ENCODE results near the gene SLC4A8. TPM values are rescaled to one million over a fixed set of nuclear protein-coding genes. Genes with fewer than 3 reads are reported as not detected.
"Not testable (repeated sequence)": the region's sequence is repeated elsewhere in the genome, so short reads cannot be mapped to it uniquely, and the experiment has no call there.

SLC4A8 gene
- total RNA-seq, 2 donors from 2014 or later: 0.28 to 1.1 TPM

DNA sequence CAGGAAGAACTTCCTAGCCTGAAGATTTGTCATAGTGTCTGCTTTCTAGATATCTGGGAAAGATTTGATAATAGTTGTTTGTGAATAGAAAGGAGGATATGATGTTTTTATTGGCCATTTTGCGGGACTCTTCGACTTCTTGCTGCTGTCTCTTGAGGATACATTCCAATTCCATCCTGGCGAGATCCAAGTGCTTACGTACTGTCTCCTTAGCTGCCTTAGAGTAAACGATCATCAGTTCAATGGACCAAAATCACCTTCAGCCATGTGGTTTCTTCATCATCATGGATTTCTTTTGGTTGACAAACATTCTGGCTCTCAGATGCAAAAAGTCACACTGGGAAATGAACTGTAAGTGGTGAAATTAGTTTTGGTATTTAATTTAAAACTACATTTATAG lies 83.7 kb downstream of the SLC4A8 start:
- DNase-seq (ENCODE audit: low spot score): no peak
- no peak overlapping the region for H3K4me3 ChIP-seq
- no peaks in the 10 kb centered on the region for H3K9me3 ChIP-seq
- H3K27ac ChIP-seq: no peak overlapping the region
- H3K27me3 ChIP-seq: no peaks in the 10 kb centered on the region
- TF ChIP-seq, protein P1, sequence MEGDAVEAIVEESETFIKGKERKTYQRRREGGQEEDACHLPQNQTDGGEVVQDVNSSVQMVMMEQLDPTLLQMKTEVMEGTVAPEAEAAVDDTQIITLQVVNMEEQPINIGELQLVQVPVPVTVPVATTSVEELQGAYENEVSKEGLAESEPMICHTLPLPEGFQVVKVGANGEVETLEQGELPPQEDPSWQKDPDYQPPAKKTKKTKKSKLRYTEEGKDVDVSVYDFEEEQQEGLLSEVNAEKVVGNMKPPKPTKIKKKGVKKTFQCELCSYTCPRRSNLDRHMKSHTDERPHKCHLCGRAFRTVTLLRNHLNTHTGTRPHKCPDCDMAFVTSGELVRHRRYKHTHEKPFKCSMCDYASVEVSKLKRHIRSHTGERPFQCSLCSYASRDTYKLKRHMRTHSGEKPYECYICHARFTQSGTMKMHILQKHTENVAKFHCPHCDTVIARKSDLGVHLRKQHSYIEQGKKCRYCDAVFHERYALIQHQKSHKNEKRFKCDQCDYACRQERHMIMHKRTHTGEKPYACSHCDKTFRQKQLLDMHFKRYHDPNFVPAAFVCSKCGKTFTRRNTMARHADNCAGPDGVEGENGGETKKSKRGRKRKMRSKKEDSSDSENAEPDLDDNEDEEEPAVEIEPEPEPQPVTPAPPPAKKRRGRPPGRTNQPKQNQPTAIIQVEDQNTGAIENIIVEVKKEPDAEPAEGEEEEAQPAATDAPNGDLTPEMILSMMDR (IDR thresholded peaks at IDR 0.05): no peak
- H3K36me3 ChIP-seq: no peaks in the 10 kb centered on the region
- no peaks in the 10 kb centered on the region for H3K4me1 ChIP-seq

DNA sequence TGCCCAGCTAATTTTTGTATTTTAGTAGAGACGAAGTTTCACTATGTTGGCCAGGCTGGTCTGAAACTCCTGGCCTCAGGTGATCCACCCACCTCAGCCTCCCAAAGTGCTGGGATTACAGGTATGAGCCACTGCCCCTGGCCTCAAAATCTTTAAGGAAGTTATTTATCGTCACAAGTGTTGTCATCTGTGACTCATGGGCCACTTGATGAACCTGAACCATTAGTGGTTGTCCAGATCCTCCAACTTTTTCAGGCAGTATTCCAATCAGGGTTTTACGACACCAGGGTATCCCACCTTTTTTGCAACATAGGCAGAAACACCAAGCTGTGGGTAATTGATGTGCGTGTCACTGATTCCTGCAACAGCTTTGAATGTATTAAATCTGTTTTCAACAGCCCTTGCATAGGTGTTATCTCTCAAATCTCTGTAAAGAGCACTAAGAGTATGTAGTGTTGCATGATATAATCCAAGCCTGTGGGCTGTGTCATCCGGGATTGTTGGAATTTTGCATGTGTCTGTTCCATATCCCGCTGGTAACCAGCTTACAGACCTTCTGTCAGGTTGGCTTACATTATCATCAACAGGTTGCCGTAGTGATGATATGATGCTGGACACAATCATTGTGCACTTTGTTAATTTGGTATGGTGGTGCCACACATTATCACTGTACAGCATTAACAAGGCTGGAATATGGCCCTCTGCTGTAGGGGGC lies 87.1 kb downstream of the SLC4A8 start:
- no peak overlapping the region for H3K4me3 ChIP-seq
- H3K27me3 ChIP-seq: no peaks in the 10 kb centered on the region
- DNase-seq (ENCODE audit: low spot score): no peak
- TF ChIP-seq, protein P1 (IDR thresholded peaks at IDR 0.05): no peak
- no peaks in the 10 kb centered on the region for H3K9me3 ChIP-seq
- H3K36me3 ChIP-seq: no peaks in the 10 kb centered on the region
- H3K4me1 ChIP-seq: no peaks in the 10 kb centered on the region
- no peak overlapping the region for H3K27ac ChIP-seq

DNA sequence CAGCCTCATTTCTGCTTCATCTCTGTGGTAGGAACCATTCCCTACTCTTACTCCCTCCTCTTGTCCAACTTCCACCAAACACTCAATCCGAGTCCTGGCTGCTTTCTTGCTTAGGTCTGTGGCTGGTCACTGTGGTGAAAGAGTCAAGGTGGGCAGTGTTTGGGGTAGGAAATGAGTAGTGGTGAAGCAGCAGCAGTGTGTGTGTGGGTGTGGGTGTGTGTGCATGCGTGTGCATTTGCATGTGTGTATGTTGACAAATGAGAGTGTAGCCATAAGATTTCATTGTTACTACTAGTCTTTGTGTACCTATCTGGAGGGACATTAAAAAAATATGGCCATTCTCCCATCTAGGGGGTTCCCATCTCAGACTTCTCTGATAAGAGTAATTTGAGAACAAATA lies 87.8 kb downstream of the SLC4A8 start:
- Histone ChIP-seq H3K4me3 (no peak overlapping the region), H3K36me3 (no peaks in the 10 kb centered on the region), H3K4me1 (no peaks in the 10 kb centered on the region), H3K27me3 (no peaks in the 10 kb centered on the region), H3K27ac (no peak overlapping the region), H3K9me3 (no peaks in the 10 kb centered on the region)
- TF ChIP-seq, protein P1 (IDR thresholded peaks at IDR 0.05): no peak
- DNase-seq (ENCODE audit: low spot score): no peak

DNA sequence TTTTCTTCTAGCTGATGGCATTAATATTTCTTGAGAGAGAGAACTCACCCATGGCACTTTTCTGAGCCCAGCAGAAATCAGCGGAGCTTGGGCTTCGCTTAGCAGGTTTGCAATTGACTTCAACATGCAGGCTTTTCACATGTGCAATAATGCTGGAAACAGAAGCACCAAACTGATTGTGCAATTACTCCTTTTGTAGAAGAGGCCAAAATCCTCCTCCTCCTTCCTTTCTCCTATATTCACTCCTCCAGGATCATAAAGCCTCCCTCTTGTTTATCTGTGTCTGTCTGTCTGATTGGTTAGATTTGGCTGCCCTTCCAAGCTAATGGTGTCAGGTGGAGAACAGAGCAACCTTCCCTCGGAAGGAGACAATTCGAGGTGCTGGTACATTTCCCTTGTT lies 90.4 kb downstream of the SLC4A8 start:
- not testable (repeated sequence) for DNase-seq (ENCODE audit: low spot score); H3K36me3 ChIP-seq; H3K4me1 ChIP-seq; H3K27ac ChIP-seq; H3K27me3 ChIP-seq; H3K4me3 ChIP-seq; H3K9me3 ChIP-seq

DNA sequence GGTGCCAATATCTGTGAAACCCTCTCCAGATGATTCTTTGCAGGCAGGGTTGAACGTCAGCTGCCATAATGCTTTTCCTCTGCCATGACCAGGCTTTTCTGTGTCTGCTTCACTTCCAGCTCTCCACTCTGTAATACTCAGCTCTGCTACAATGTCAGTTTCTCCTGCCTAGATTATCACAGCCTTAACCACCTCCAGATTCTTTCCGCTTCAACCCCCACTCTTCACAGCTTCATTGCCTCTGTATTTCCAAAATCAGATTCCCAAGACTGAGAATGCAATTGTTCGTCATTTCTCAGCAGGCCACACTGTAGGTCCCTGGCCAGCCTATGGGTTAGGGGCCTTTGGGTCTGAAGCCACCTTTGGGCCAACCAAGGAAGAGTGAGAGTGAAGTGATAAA lies 92.7 kb downstream of the SLC4A8 start:
- DNase-seq (ENCODE audit: low spot score): no peak
- Histone ChIP-seq H3K36me3 (no peaks in the 10 kb centered on the region), H3K9me3 (no peaks in the 10 kb centered on the region), H3K27me3 (no peaks in the 10 kb centered on the region), H3K4me3 (no peak overlapping the region), H3K4me1 (no peaks in the 10 kb centered on the region), H3K27ac (no peak overlapping the region)
- TF ChIP-seq, protein P1 (IDR thresholded peaks at IDR 0.05): no peak

DNA sequence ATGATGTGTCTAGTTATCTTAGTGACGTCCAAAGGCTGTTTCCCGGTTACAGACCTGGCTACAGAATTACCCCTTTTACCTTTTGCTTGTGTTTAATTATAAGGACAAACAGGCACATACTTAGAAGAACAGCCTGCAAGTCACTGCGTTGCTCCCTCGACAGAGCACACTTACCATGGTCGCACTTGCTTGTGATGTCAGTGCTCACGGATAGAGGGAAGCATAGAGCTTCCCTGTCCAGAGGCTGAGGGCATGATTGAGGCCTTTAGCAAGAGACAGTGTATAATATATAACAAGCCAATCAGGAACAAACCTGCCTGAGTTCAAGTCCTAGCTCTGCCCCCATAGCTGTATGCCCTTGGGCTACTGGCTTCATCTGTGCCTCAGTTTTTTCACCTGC lies 93.2 kb downstream of the SLC4A8 start:
- Histone ChIP-seq H3K4me3 (no peak overlapping the region), H3K27ac (no peak overlapping the region), H3K9me3 (no peaks in the 10 kb centered on the region), H3K4me1 (no peaks in the 10 kb centered on the region), H3K36me3 (no peaks in the 10 kb centered on the region), H3K27me3 (no peaks in the 10 kb centered on the region)
- TF ChIP-seq, protein P1 (IDR thresholded peaks at IDR 0.05): no peak
- DNase-seq (ENCODE audit: low spot score): no peak

Measured in right atrium auricular region (tissue), 2 donors.